H1 (cell line): ENCODE results near the gene LRBA. TPM values are rescaled to one million over a fixed set of nuclear protein-coding genes. Genes with fewer than 3 reads are reported as not detected.

Source experiments
- CTCF ChIA-PET: fragments of 300-600 bp; sonication (Branson Sonifier 250); formaldehyde crosslinking; loops from one replicate; lab custom pipeline; 2021; ENCODE audit not compliant: partially characterized antibody; lab: Charles Lee
- POLR2A ChIA-PET: fragments of 300-600 bp; sonication (Branson Sonifier 250); formaldehyde crosslinking; loops from one replicate; lab custom pipeline; 2021; ENCODE audit warnings: inconsistent platforms; ENCODE audit not compliant: partially characterized antibody; lab: Charles Lee
- DNase-seq, 2 experiments: peaks; one replicate each; pipeline versions ENCODE4 v3.0.0 to v3.0.0-alpha.2; 2010 to 2022; ENCODE audit warnings: low spot score in 2 of 2, low read depth in 1 of 2, mixed read lengths in 1 of 2
- FAIRE-seq: peaks from 2 replicates; lab custom pipeline; 2011; peaks lifted over from hg19 to GRCh38; lab: Jason Lieb, UNC
- H2AFZ ChIP-seq: 2 replicates; pipeline ENCODE4 v1.8.1; 2012; ENCODE audit warnings: low read length, inconsistent platforms
- H2AK5ac ChIP-seq: 2 replicates; pipeline ENCODE4 v1.6.1; 2013; ENCODE audit warnings: low read depth, low read length
- H2BK120ac ChIP-seq: replicated peaks from 2 replicates; pipeline ENCODE3; 2013; ENCODE audit warnings: low read depth, low read length, inconsistent platforms
- H2BK12ac ChIP-seq: 2 replicates; pipeline ENCODE4 v1.6.1; 2013; ENCODE audit warnings: low read depth, low read length
- H2BK15ac ChIP-seq: 2 replicates; pipeline ENCODE4 v1.6.1; 2013; ENCODE audit warnings: low read length
- H2BK20ac ChIP-seq: 2 replicates; pipeline ENCODE4 v1.6.1; 2013; ENCODE audit warnings: low read length
- H2BK5ac ChIP-seq: 2 replicates; pipeline ENCODE4 v1.6.1; 2013; ENCODE audit warnings: low read depth, low read length
- H3K14ac ChIP-seq: 2 replicates; pipeline ENCODE4 v1.6.1; 2013; ENCODE audit warnings: inconsistent platforms; ENCODE audit not compliant: insufficient read length
- H3K18ac ChIP-seq: 2 replicates; pipeline ENCODE4 v1.6.1; 2013; ENCODE audit warnings: low read length; ENCODE audit errors: extremely low read depth
- H3K23ac ChIP-seq: 2 replicates; pipeline ENCODE4 v1.6.1; 2013; ENCODE audit warnings: inconsistent platforms; ENCODE audit not compliant: insufficient read length
- H3K23me2 ChIP-seq: 2 replicates; pipeline ENCODE4 v1.6.1; 2013; ENCODE audit warnings: low read depth, low read length
- H3K27ac ChIP-seq: 2 replicates; pipeline ENCODE4 v1.6.1; 2011; ENCODE audit warnings: low read depth, low read length, inconsistent platforms
- H3K27me3 ChIP-seq, 4 experiments: replicated peaks in 1 of 4; 1 replicate in 1 of 4; 2 replicates in 3 of 4; pipeline versions ENCODE4 v1.6.1 to v1.8.1; 2011 to 2013; ENCODE audit warnings: low read length in 3 of 4, mild to moderate bottlenecking in 3 of 4, inconsistent platforms in 2 of 4, mixed read lengths in 2 of 4, moderate library complexity in 1 of 4; ENCODE audit not compliant: control insufficient read depth in 3 of 4, insufficient read depth in 3 of 4; ENCODE audit errors: extremely low read depth in 1 of 4
- H3K36me3 ChIP-seq, 4 experiments: 2 replicates each; pipeline versions ENCODE4 v1.6.1 to v1.8.1; 2011 to 2013; ENCODE audit warnings: mild to moderate bottlenecking in 4 of 4, low read length in 3 of 4, moderate library complexity in 2 of 4, control low read depth in 1 of 4, inconsistent platforms in 1 of 4; ENCODE audit not compliant: insufficient read depth in 4 of 4, control insufficient read depth in 2 of 4
- H3K4ac ChIP-seq: replicated peaks from 2 replicates; pipeline ENCODE3; 2013; ENCODE audit warnings: low read length, low read depth, mixed read lengths, inconsistent platforms; ENCODE audit not compliant: insufficient read length
- H3K4me1 ChIP-seq, 4 experiments: replicated peaks in 1 of 4; 1 replicate in 1 of 4; 2 replicates in 3 of 4; pipeline versions ENCODE4 v1.6.1 to v1.8.1; 2011 to 2013; ENCODE audit warnings: low read length in 3 of 4, inconsistent platforms in 2 of 4, mixed read lengths in 1 of 4; ENCODE audit not compliant: insufficient read depth in 4 of 4, control insufficient read depth in 3 of 4
- H3K4me2 ChIP-seq, 2 experiments: 2 replicates each; pipeline versions ENCODE4 v1.6.1 to v1.8.1; 2011 to 2013; ENCODE audit warnings: low read depth in 2 of 2, low read length in 2 of 2, control low read depth in 1 of 2, inconsistent platforms in 1 of 2, mild to moderate bottlenecking in 1 of 2; ENCODE audit not compliant: insufficient read depth in 1 of 2
- H3K4me3 ChIP-seq, 4 experiments: fragments of 200-600, 300-600 bp in 1 of 4; sonication (generic), shearing (Covaris generic), sonication (Bioruptor Twin) in 1 of 4; 2 replicates each; pipeline versions ENCODE4 v1.5.1 to v1.8.1; 2011 to 2016; ENCODE audit warnings: low read length in 4 of 4, low read depth in 3 of 4, control low read depth in 2 of 4, inconsistent platforms in 2 of 4, mild to moderate bottlenecking in 2 of 4, mixed read lengths in 1 of 4, moderate library complexity in 1 of 4; ENCODE audit not compliant: insufficient read depth in 2 of 4; ENCODE audit errors: extremely low read depth in 1 of 4
- H3K56ac ChIP-seq: replicated peaks from 2 replicates; pipeline ENCODE3; 2013; ENCODE audit warnings: low read depth, mild to moderate bottlenecking, mixed read lengths, low read length, inconsistent platforms; ENCODE audit not compliant: insufficient read length
- H3K79me1 ChIP-seq: 2 replicates; pipeline ENCODE4 v1.6.1; 2013; ENCODE audit warnings: low read depth, low read length, control low read depth
- H3K79me2 ChIP-seq, 2 experiments: 2 replicates each; pipeline versions ENCODE4 v1.6.1 to v1.8.1; 2012 to 2013; ENCODE audit warnings: low read length in 2 of 2, mild to moderate bottlenecking in 2 of 2, inconsistent platforms in 1 of 2; ENCODE audit not compliant: insufficient read depth in 2 of 2, control insufficient read depth in 1 of 2
- H3K9ac ChIP-seq, 4 experiments: replicated peaks in 1 of 4; 1 replicate in 1 of 4; 2 replicates in 3 of 4; pipeline versions ENCODE4 v1.6.1 to v1.8.1; 2011 to 2013; ENCODE audit warnings: low read depth in 3 of 4, low read length in 3 of 4, control low read depth in 2 of 4, mild to moderate bottlenecking in 2 of 4, moderate library complexity in 2 of 4, inconsistent platforms in 1 of 4; ENCODE audit errors: extremely low read depth in 1 of 4
- H3K9me3 ChIP-seq, 2 experiments: 2 replicates each; pipeline versions ENCODE4 v1.6.1 to v1.8.1; 2012 to 2013; ENCODE audit warnings: mild to moderate bottlenecking in 2 of 2, moderate library complexity in 2 of 2, control low read depth in 1 of 2, inconsistent platforms in 1 of 2, low read depth in 1 of 2, low read length in 1 of 2, mixed read lengths in 1 of 2; ENCODE audit not compliant: insufficient read depth in 2 of 2
- H4K20me1 ChIP-seq, 2 experiments: replicated peaks in 1 of 2; 2 replicates each; pipeline versions ENCODE3 to v1.8.1; 2011 to 2013; ENCODE audit warnings: inconsistent platforms in 2 of 2, low read length in 2 of 2, mild to moderate bottlenecking in 1 of 2; ENCODE audit not compliant: insufficient read depth in 2 of 2, control insufficient read depth in 1 of 2
- H4K5ac ChIP-seq: 2 replicates; pipeline ENCODE4 v1.6.1; 2013; ENCODE audit warnings: low read length, low read depth, mixed read lengths, inconsistent platforms; ENCODE audit not compliant: insufficient read length
- H4K8ac ChIP-seq: 2 replicates; pipeline ENCODE4 v1.8.0; 2013; ENCODE audit warnings: mild to moderate bottlenecking, moderate library complexity, low read length, inconsistent platforms; ENCODE audit not compliant: insufficient read depth; ENCODE audit errors: extremely low read depth
- H4K91ac ChIP-seq: replicated peaks from 2 replicates; pipeline ENCODE3; 2013; ENCODE audit warnings: low read length, mixed read lengths, inconsistent platforms; ENCODE audit not compliant: insufficient read length
- HDAC2 ChIP-seq, 2 experiments: fragments of 300-600 bp in 1 of 2; sonication (generic) in 1 of 2; IDR thresholded peaks; 2 replicates each; pipeline ENCODE4 v1.6.1; 2011 to 2012; ENCODE audit warnings: low read depth in 2 of 2, low read length in 2 of 2, mild to moderate bottlenecking in 2 of 2, moderate library complexity in 2 of 2, borderline replicate concordance in 1 of 2, inconsistent platforms in 1 of 2
- JUND ChIP-seq: IDR thresholded peaks from 2 replicates; pipeline ENCODE4 v1.6.1; 2011; ENCODE audit warnings: mild to moderate bottlenecking, improper control_type of control experiment, low read length
- POU5F1 ChIP-seq: IDR thresholded peaks from 2 replicates; pipeline ENCODE4 v1.6.1; 2011; ENCODE audit warnings: low read depth, mild to moderate bottlenecking, low read length, moderate library complexity
- RAD21 ChIP-seq, 2 experiments: IDR thresholded peaks in 1 of 2; conservative IDR thresholded peaks in 1 of 2; 2 replicates each; pipeline ENCODE4 v1.6.1; 2011; ENCODE audit warnings: low read depth in 2 of 2, low read length in 2 of 2, improper control_type of control experiment in 1 of 2, inconsistent platforms in 1 of 2, mild to moderate bottlenecking in 1 of 2, moderate library complexity in 1 of 2
- RNF2 ChIP-seq: fragments of 200-900, 300-1000 bp; sonication (generic); IDR thresholded peaks from 2 replicates; pipeline ENCODE4 v1.7.1; 2016; ENCODE audit warnings: borderline replicate concordance, low read depth, mild to moderate bottlenecking, antibody characterized with exemption, low read length; ENCODE audit not compliant: poor library complexity, severe bottlenecking; ENCODE audit errors: missing control alignments
- WGBS, 2 experiments: shearing (Covaris generic) in 1 of 2; methylation state at CpG; one replicate each; pipeline versions ENCODE4 v1.1.6 to v1.1.7; 2013 to 2015; ENCODE audit warnings: low lambda C conversion rate in 2 of 2, mixed read lengths in 2 of 2, inconsistent platforms in 1 of 2, low coverage in 1 of 2, missing lambda C conversion rate in 1 of 2; ENCODE audit not compliant: insufficient replicate concordance in 2 of 2, insufficient coverage in 1 of 2, insufficient read length in 1 of 2; ENCODE audit errors: extremely low coverage in 1 of 2, missing lambda C conversion rate in 1 of 2; 5-methylcytosine and 5-hydroxymethylcytosine counted together
- polyA plus RNA-seq, 7 experiments: library from polyadenylated mRNA; depleted of rRNA in 3 of 7; stranded (reverse) in 5 of 7; unstranded in 2 of 7; fragments of >200 nt in 5 of 7; fragments of 200-250 nt in 2 of 7; gene quantifications; 1 replicate in 5 of 7; 2 replicates in 1 of 7; 4 replicates in 1 of 7; pipeline versions ENCODE4 v1.2.1 to v1.2.3, GENCODE V29; 2011 to 2013; ENCODE audit warnings: missing spikeins in 2 of 7, mixed read lengths in 2 of 7
- total RNA-seq: library from RNA; stranded (reverse); fragmentation: NEBNext Ultra II Directional; extraction: Animal tissue kit (Norgen Biotek cat#: 25700); gene quantifications from 2 replicates; pipeline ENCODE4 v1.2.1, GENCODE V29; 2021

The LRBA gene
- total and polyA plus RNA-seq, 2 of the 8 experiments (the other 6 are each of a cell fraction or from before 2014, with no cell fraction given) = 54.6 to 83.2 TPM

DNA sequence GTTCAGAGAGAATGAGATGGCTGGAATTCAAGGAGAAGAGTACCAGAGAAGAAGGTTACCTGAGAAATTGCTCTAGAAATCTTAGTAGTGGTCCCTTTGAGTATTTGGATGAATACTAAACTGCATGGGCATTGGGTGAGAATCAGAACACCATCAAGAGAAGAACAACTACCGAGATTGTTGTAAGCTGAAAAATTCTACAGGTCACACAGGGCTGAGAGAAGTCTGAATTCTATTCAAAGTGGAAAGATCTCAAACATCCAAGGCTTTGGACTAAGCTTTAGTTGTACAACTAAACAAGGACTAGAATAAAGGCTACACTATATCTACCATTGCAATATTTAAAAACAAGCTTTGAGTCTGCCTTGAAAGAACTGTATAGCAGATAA, 40.8 kb downstream of the LRBA start:
- DNase-seq (no peak), FAIRE-seq (no peak)
- Histone ChIP-seq H3K56ac (no peak overlapping the region), H2BK5ac (no peak overlapping the region), H4K5ac (no peak overlapping the region), H3K23me2 (no peaks in the 10 kb centered on the region), H3K23ac (no peak overlapping the region), H2BK15ac (no peak overlapping the region), H3K9ac (no peak overlapping the region), H2AFZ (no peak overlapping the region), H3K27me3 (no peaks in the 10 kb centered on the region), H3K18ac (no peak overlapping the region), H2BK120ac (no peak overlapping the region), H3K4ac (no peak overlapping the region), H4K8ac (no peak overlapping the region), H3K9me3 (no peaks in the 10 kb centered on the region), H4K91ac (no peak overlapping the region), H3K4me2 (no peak overlapping the region), H2AK5ac (no peak overlapping the region), H2BK12ac (no peak overlapping the region), H2BK20ac (no peak overlapping the region), H4K20me1 (peaks cover 5 to 19% of the 10 kb centered on the region in 2 experiments), H3K79me1 (peaks cover 9% of the 10 kb centered on the region), H3K27ac (no peak overlapping the region), H3K14ac (no peak overlapping the region), H3K79me2 (peaks cover 10 to 96% of the 10 kb centered on the region in 2 experiments; a peak in 3 of 4 replicates), H3K4me1 (peaks cover 0 to 8% (median 0%) of the 10 kb centered on the region in 4 experiments; a peak in 3 of 7 replicates), H3K36me3 (no peaks in the 10 kb centered on the region), H3K4me3 (no peak overlapping the region)
- POLR2A ChIA-PET = interaction anchor here (1.4 kb wide), 1 partner anchor 12 kb away, joined by 3 read pairs; no protein-coding TSS in a partner anchor
- CTCF ChIA-PET = interaction anchor here (0.5 to 1.1 kb wide), 4 partner anchors 9 to 293 kb away, joined by 3 to 7 read pairs (median 4); no protein-coding TSS in a partner anchor
- WGBS, 2 experiments = 76% methylated on average over 1 of the region's 1 CpG; no CpG with 5 or more reads in 1 of the 2 experiments
- no peak for TF ChIP-seq POU5F1
- no peak for TF ChIP-seq RAD21 (IDR thresholded peaks at IDR 0.05 in 1 of 2, conservative IDR thresholded peaks at IDR 0.05 in 1 of 2; ENCODE audit: low read depth in 2 of 2, low read length in 2 of 2)
- no peak for TF ChIP-seq RNF2
- no peak for TF ChIP-seq HDAC2 (IDR thresholded peaks at IDR 0.05; ENCODE audit: borderline replicate concordance in 1 of 2, low read depth in 2 of 2, low read length in 2 of 2)
- TF ChIP-seq JUND = no peak
